ENCODE measurements around the gene SFXN5. TPM values are rescaled to one million over a fixed set of nuclear protein-coding genes. Genes with fewer than 3 reads are reported as not detected.

The SFXN5 gene
- total and polyA plus RNA-seq, 2 of the 8 experiments (the other 6 are each of a cell fraction or from before 2014, with no cell fraction given) = 29.3 to 33.1 TPM

GRCh38 chr2:72952110-72952823 is 119.2 kb downstream of the SFXN5 start:
- FAIRE-seq = no peak

More at GRCh38 chr2:72952110-72952823, 119.2 kb downstream of the SFXN5 start:
- Histone ChIP-seq H2BK5ac (ENCODE audit: low read depth, low read length) (peak overlapping the region; percentile 100), H4K8ac (ENCODE audit: extremely low read depth, insufficient read depth, low read length) (no peak overlapping the region), H3K9ac (replicated peaks in 1 of 4; ENCODE audit: extremely low read depth in 1 of 4, low read depth in 3 of 4, low read length in 3 of 4) (no peak overlapping the region), H3K9me3 (ENCODE audit: insufficient read depth in 2 of 2, low read depth in 1 of 2, low read length in 1 of 2) (no peaks in the 10 kb centered on the region), H4K20me1 (replicated peaks in 1 of 2; ENCODE audit: control insufficient read depth in 1 of 2, insufficient read depth in 2 of 2, low read length in 2 of 2) (no peaks in the 10 kb centered on the region), H4K5ac (ENCODE audit: insufficient read length, low read depth, low read length) (no peak overlapping the region), H3K56ac (replicated peaks; ENCODE audit: insufficient read length, low read depth, low read length) (no peak overlapping the region), H2AFZ (ENCODE audit: low read length) (no peak overlapping the region), H3K4ac (replicated peaks; ENCODE audit: insufficient read length, low read depth, low read length) (peak overlapping the region; percentile 92), H3K79me1 (ENCODE audit: low read depth, low read length) (no peaks in the 10 kb centered on the region; the same call in 1 of the 2 replicates), H3K36me3 (ENCODE audit: control insufficient read depth in 2 of 4, insufficient read depth in 4 of 4, low read length in 3 of 4) (no peaks in the 10 kb centered on the region), H3K4me2 (ENCODE audit: insufficient read depth in 1 of 2, low read depth in 2 of 2, low read length in 2 of 2) (peak overlapping the region; percentile 31 to 53; a peak in 3 of 4 replicates), H4K91ac (replicated peaks; ENCODE audit: insufficient read length, low read length) (peak overlapping the region; percentile 98), H3K27ac (ENCODE audit: low read depth, low read length) (peak overlapping the region; percentile 93), H3K27me3 (replicated peaks in 1 of 4; ENCODE audit: control insufficient read depth in 3 of 4, extremely low read depth in 1 of 4, insufficient read depth in 3 of 4, low read length in 3 of 4) (peaks cover 0 to 1% (median 0%) of the 10 kb centered on the region in 4 experiments; a peak in 1 of 7 replicates), H3K23ac (ENCODE audit: insufficient read length) (no peak overlapping the region), H3K23me2 (ENCODE audit: low read depth, low read length) (no peaks in the 10 kb centered on the region), H3K79me2 (ENCODE audit: control insufficient read depth in 1 of 2, insufficient read depth in 2 of 2, low read length in 2 of 2) (no peaks in the 10 kb centered on the region), H3K18ac (ENCODE audit: extremely low read depth, low read length) (peak overlapping the region; percentile 86), H2BK15ac (ENCODE audit: low read length) (0 out of 2 replicates have a peak overlapping the region, but pooled peaks have one; percentile 50), H3K4me1 (replicated peaks in 1 of 4; ENCODE audit: control insufficient read depth in 3 of 4, insufficient read depth in 4 of 4, low read length in 3 of 4) (peaks cover 3 to 24% (median 17%) of the 10 kb centered on the region in 4 experiments), H2BK12ac (ENCODE audit: low read depth, low read length) (peak overlapping the region; percentile 99), H3K4me3 (ENCODE audit: extremely low read depth in 1 of 4, insufficient read depth in 2 of 4, low read depth in 3 of 4, low read length in 4 of 4) (no peak overlapping the region), H2BK120ac (replicated peaks; ENCODE audit: low read depth, low read length) (peak overlapping the region; percentile 96), H3K14ac (ENCODE audit: insufficient read length) (no peak overlapping the region), H2AK5ac (ENCODE audit: low read depth, low read length) (peak overlapping the region; percentile 99), H2BK20ac (ENCODE audit: low read length) (peak overlapping the region; percentile 99; the same call in 1 of the 2 replicates)
- DNase-seq (ENCODE audit: low read depth in 1 of 2, low spot score in 2 of 2) = no peak
- ChIA-PET CTCF (ENCODE audit: partially characterized antibody) (interaction anchor here (0.6 to 25.6 kb wide), 20 partner anchors 8 to 225 kb away, joined by 3 to 490 read pairs (median 6); partner anchors contain the start of genes EMX1 and SPR), POLR2A (ENCODE audit: partially characterized antibody) (interaction anchor here (0.7 to 5.0 kb wide), 12 partner anchors 8 to 172 kb away, joined by 3 to 29 read pairs (median 6); partner anchors contain the start of gene EMX1)
- TF ChIP-seq SP4 (IDR thresholded peaks at IDR 0.05; ENCODE audit: low read length) = no peak
- TF ChIP-seq RAD21 (IDR thresholded peaks at IDR 0.05 in 1 of 2, conservative IDR thresholded peaks at IDR 0.05 in 1 of 2; ENCODE audit: low read depth in 2 of 2, low read length in 2 of 2) = peak; percentile 49 to 63
- no peak for TF ChIP-seq YY1 (IDR thresholded peaks at IDR 0.05; ENCODE audit: low read depth, low read length)
- peak in 2 of 3 experiments; percentile 45 to 49; a peak in 3 of 4 replicates for TF ChIP-seq CTCF (IDR thresholded peaks at IDR 0.05; ENCODE audit: control extremely low read depth in 1 of 3, insufficient read depth in 1 of 3, low read depth in 1 of 3, low read length in 3 of 3)
- WGBS, 2 experiments (ENCODE audit: extremely low coverage in 1 of 2, insufficient coverage in 1 of 2, insufficient read length in 1 of 2, insufficient replicate concordance in 2 of 2, low coverage in 1 of 2, low lambda C conversion rate in 2 of 2, missing lambda C conversion rate in 1 of 2) = 67% methylated on average over 8 of the region's 8 CpGs; no CpG with 5 or more reads in 1 of the 2 experiments
